ENCODE data around the gene NELFB.

NELFB gene

DNA sequence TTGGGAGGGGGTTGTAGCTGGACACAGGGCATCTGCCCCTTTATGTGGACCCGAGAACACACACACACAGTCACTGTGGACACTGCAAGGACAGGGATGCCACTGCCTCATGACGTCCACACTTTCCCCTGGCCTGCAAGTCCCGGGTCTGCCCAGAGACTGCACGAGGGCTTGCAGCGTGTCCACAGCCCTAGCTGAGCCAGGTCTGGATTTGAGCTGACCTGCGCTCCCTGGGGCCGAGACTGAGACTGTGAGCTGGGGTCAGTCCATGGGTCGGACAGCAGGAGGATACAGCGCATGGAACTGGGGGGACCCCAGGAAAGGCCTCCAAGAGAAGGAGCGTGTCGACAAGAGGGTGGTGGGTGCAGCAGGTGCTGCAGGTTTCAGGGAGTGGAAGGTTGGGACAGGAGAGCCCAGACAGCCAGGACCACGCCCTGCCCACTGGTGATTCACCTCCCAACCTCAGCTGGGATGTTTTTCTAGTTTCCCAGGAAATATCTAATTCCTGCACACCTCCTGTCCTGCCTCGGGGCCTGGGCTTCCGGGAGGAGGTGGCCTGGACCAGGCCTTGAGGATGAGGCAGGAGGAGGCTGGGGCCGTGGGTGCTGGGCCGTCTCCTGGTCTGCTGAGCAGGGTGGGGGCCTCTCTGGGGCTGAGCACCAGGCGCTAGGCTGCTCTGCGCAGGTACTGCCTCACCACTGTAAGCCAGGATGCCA lies 28.6 kb upstream of the NELFB start:
- TF ChIP-seq, protein P1, sequence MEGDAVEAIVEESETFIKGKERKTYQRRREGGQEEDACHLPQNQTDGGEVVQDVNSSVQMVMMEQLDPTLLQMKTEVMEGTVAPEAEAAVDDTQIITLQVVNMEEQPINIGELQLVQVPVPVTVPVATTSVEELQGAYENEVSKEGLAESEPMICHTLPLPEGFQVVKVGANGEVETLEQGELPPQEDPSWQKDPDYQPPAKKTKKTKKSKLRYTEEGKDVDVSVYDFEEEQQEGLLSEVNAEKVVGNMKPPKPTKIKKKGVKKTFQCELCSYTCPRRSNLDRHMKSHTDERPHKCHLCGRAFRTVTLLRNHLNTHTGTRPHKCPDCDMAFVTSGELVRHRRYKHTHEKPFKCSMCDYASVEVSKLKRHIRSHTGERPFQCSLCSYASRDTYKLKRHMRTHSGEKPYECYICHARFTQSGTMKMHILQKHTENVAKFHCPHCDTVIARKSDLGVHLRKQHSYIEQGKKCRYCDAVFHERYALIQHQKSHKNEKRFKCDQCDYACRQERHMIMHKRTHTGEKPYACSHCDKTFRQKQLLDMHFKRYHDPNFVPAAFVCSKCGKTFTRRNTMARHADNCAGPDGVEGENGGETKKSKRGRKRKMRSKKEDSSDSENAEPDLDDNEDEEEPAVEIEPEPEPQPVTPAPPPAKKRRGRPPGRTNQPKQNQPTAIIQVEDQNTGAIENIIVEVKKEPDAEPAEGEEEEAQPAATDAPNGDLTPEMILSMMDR (IDR thresholded peaks at IDR 0.05; ENCODE audit: insufficient read depth, low read length, missing control alignments), result no peak
- DNase-seq (ENCODE audit: low read depth, low spot score), result no peak
- ChIA-PET CTCF (interaction anchor here (0.7 to 6.6 kb wide), 22 partner anchors 11 to 197 kb away, joined by 3 to 139 read pairs (median 5); partner anchors contain the start of genes ANAPC2, EXD3, NPDC1 and SAPCD2), POLR2A (interaction anchor here (1.1 to 2.5 kb wide), 3 partner anchors 14 to 38 kb away, joined by 4 to 14 read pairs (median 5); partner anchors contain the start of genes ANAPC2, SSNA1 and TUBB4B)
- H3K4me3 ChIP-seq (ENCODE audit: low read depth, low read length), result no peak overlapping the region

DNA sequence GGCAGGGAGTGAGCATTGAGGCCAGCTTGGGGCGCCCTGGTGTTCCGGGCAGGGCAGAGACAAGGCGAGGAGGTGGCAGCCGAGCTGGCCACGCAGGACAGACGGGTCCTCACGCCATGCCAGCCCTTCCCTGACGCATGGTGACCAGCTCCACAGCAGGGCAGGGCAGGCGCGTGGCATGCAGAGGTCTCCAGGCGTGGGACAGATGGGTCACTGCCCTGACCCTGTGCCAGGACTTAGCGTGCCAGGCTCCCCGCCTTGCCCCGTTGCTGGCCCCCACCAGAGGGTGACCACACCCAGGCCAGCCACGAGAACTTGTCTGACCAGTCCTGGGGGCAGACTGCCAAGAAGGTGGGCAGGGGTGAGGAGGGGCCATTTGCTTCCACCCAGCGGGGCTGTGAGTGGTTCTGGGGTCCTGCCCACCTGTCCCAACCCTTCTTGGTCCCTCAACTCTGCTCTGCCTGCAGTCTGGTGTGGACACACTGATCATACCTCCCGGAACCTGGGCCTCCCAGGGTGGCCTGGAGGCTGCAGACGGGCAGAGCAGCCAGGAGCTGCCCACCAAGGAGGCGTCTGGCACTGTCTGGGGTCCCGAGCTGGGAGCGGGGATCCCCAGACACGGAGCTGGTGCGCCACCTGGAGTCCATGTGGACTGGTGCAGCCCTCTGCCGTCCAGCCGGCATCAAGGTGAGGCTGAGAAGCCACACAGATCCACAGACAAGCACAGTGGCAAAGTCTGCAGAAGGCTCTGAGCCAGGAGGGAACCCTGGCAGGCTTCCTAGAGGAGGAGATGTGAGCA lies 27.9 kb upstream of the NELFB start, which contains the start of gene RNF224:
Gene RNF224, plus strand, starts transcription at position 449 of the 799 bp plus-strand sequence. CDS start 834 bp downstream, outside the sequence.
- no peak within 1 kb of the TSS for H3K4me3 ChIP-seq (ENCODE audit: low read depth, low read length)
- no peak for DNase-seq (ENCODE audit: low read depth, low spot score)
- ChIA-PET POLR2A (interaction anchor here (1.0 to 2.5 kb wide), 5 partner anchors 13 to 181 kb away, joined by 3 to 14 read pairs (median 4); partner anchors contain the start of genes ANAPC2, SSNA1 and TUBB4B), CTCF (interaction anchor here (0.9 to 6.6 kb wide), 27 partner anchors 8 to 192 kb away, joined by 3 to 139 read pairs (median 5); partner anchors contain the start of genes ANAPC2, DPP7, NPDC1 and SAPCD2)
- TF ChIP-seq, protein P1 (IDR thresholded peaks at IDR 0.05; ENCODE audit: insufficient read depth, low read length, missing control alignments), result peak; percentile 93

DNA sequence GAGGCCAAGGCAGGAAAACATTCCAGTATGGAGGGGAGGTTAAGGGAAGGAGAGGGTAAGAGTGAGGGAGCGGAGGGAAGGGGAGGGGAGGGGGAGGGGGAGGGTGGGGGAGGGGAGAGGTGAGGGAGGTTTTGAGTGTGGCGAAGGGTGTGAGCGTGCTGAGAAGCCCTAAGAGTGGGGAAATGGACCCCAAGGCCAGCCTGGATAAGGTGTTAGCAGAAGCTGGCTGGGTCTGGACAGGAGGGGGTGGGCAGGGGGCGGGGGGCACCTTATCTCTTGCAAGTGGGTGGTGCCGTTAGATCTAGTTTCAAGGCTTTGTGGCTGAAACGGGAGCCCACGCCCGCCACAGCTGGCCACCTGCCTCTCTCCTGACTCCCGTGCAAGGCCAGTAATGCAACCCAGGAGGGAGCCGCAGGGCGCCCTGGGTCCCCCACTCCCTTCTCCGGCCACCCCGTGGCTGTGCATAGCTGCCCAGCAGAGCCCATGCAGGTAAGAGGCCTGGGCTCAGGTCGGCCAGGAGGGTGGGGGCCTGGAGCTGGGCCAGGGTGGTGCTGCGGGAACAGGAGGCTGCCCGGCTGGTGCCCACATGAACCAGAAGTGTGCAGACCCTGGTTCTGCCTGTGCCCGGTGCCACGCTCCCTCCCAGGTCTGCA lies 27.1 kb upstream of the NELFB start:
- POLR2A ChIA-PET, result interaction anchor here (1.0 to 2.5 kb wide), 5 partner anchors 13 to 181 kb away, joined by 3 to 14 read pairs (median 4); partner anchors contain the start of genes ANAPC2, SSNA1 and TUBB4B
- H3K4me3 ChIP-seq (ENCODE audit: low read depth, low read length), result no peak overlapping the region
- TF ChIP-seq, protein P1 (IDR thresholded peaks at IDR 0.05; ENCODE audit: insufficient read depth, low read length, missing control alignments), result no peak
- CTCF ChIA-PET, result interaction anchor here (0.8 to 6.6 kb wide), 26 partner anchors 9 to 193 kb away, joined by 3 to 139 read pairs (median 5); partner anchors contain the start of genes ANAPC2, DPP7, NELFB and NPDC1
- no peak for DNase-seq (ENCODE audit: low read depth, low spot score)

GRCh38 chr9:137228506-137228967 lies 26.6 kb upstream of the NELFB start:
- CTCF ChIA-PET, result interaction anchor here (0.8 to 6.6 kb wide), 14 partner anchors 9 to 184 kb away, joined by 3 to 139 read pairs (median 8); partner anchors contain the start of genes ANAPC2, DPP7, NELFB and NPDC1
- TF ChIP-seq, protein P1 (IDR thresholded peaks at IDR 0.05; ENCODE audit: insufficient read depth, low read length, missing control alignments), result no peak
- H3K4me3 ChIP-seq (ENCODE audit: low read depth, low read length), result no peak overlapping the region
- POLR2A ChIA-PET, result no interaction called here
- DNase-seq (ENCODE audit: low read depth, low spot score), result no peak

DNA sequence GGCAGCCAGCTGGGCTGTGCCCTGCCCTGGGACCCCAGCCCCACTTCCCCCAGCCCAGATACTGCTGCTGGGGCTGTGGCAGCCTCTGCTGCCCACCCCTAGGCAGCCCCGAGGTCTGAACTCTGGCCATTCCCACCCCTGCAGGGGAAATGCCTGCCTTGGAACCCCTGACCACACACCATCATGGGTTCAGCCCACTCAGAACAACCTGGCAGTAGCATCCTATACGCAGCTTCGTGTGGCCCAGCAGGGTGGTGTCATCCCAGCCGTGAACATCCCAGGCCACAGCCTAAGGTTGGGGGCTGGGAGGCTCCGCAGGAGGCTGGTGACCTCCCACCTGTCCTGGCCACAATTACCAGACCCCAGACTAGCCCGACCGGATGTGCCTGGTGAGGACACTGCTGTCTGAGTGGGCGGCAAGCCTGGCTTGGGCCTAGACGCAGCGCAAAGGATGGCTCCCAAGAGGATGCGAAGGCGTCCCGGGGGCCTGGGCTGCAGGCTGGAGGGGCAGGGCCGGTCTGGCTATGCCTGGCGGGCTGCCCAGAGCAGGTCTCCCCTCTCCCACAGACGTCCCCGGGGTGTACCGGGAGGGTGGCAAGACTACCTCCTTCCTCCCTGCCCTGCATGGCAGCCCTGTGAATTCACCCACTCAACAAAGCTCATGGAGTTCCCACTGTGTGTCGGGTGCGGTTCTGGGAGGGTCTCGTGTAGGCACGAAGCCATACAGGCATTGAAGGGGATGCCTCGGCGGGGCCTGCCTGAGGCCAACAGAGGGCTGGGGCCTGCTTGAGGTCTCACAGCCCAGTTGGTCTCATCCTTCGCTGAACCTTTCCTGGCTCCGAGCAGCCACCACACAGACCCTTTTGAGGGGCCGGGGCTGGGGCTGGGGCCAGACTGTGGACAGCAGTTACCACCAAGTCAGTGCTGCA lies 25.9 kb upstream of the NELFB start:
- POLR2A ChIA-PET, result interaction anchor here (0.9 kb wide), 1 partner anchor 12 kb away, joined by 4 read pairs; the partner anchor contains the start of gene TUBB4B
- TF ChIP-seq, protein P1 (IDR thresholded peaks at IDR 0.05; ENCODE audit: insufficient read depth, low read length, missing control alignments), result no peak
- no peak overlapping the region for H3K4me3 ChIP-seq (ENCODE audit: low read depth, low read length)
- DNase-seq (ENCODE audit: low read depth, low spot score), result no peak
- CTCF ChIA-PET, result interaction anchor here (0.8 to 4.4 kb wide), 7 partner anchors 8 to 184 kb away, joined by 3 to 28 read pairs (median 3); no protein-coding TSS in a partner anchor

All from AG04449 (cell line).